ENCODE measurements around the gene FECH.

Gene FECH

GRCh38 chr18:57581301-57581934 lies 5.1 kb downstream of the FECH start:
- peak; percentile 33 to 56 for DNase-seq

- DNase-seq = no peak
These were observed 6.6 kb downstream of the FECH start for GRCh38 chr18:57579934-57580333.

GRCh38 chr18:57576316-57576715 lies 10.2 kb downstream of the FECH start:
- DNase-seq = no peak

- no peak for DNase-seq
These were observed 11.0 kb downstream of the FECH start for GRCh38 chr18:57575542-57575941.

- no peak for DNase-seq
These were observed 11.6 kb downstream of the FECH start for GRCh38 chr18:57574866-57575265.

- DNase-seq = no peak
These were observed 16.3 kb downstream of the FECH start for GRCh38 chr18:57570162-57570561.

GRCh38 chr18:57569133-57569532 lies 17.4 kb downstream of the FECH start:
- no peak for DNase-seq

- peak in 1 of 2 donors; percentile 64 for DNase-seq
These were observed 24.6 kb downstream of the FECH start for GRCh38 chr18:57561728-57562423.

- DNase-seq = no peak
These were observed 25.2 kb downstream of the FECH start for GRCh38 chr18:57561261-57561660.

- DNase-seq = no peak
These were observed 27.2 kb downstream of the FECH start for GRCh38 chr18:57559314-57559713.

- DNase-seq = no peak
These were observed 31.4 kb downstream of the FECH start for GRCh38 chr18:57555134-57555533.

GRCh38 chr18:57550510-57550909 lies 36.0 kb downstream of the FECH start:
- no peak for DNase-seq

GRCh38 chr18:57547260-57547659 lies 39.2 kb downstream of the FECH start:
- no peak for DNase-seq

- no peak for DNase-seq
These were observed 41.4 kb downstream of the FECH start for GRCh38 chr18:57544936-57545660.

- DNase-seq = no peak
These were observed 42.9 kb downstream of the FECH start for GRCh38 chr18:57543560-57543959.

GRCh38 chr18:57542812-57543427 lies 43.6 kb downstream of the FECH start:
- DNase-seq = no peak

GRCh38 chr18:57542126-57542525 lies 44.4 kb downstream of the FECH start:
- DNase-seq = no peak

- DNase-seq = no peak
These were observed 46.8 kb downstream of the FECH start for GRCh38 chr18:57539702-57540101.

- no peak for DNase-seq
These were observed 47.9 kb downstream of the FECH start for GRCh38 chr18:57538614-57539013.

- no peak for DNase-seq
These were observed 52.0 kb downstream of the FECH start for GRCh38 chr18:57534511-57534909.

- DNase-seq = no peak
These were observed 52.5 kb downstream of the FECH start for GRCh38 chr18:57533868-57534510.

- DNase-seq = no peak
These were observed 53.3 kb downstream of the FECH start for GRCh38 chr18:57533006-57533867.
